Skin of body (tissue), 2 donors: ENCODE measurements around the gene ANKAR. TPM values are rescaled to one million over a fixed set of nuclear protein-coding genes. Genes with fewer than 3 reads are reported as not detected.
"Not testable (repeated sequence)": the region's sequence is repeated elsewhere in the genome, so short reads cannot be mapped to it uniquely, and the experiment has no call there.

Experiments
- DNase-seq: peaks from one replicate; lab custom pipeline; 2025; lab: John Stamatoyannopoulos, UW
- total RNA-seq: library from RNA; depleted of rRNA; stranded (reverse); fragments of >200 nt; gene quantifications from one replicate; pipeline ENCODE4 v1.2.3, GENCODE V29; 2014

ANKAR gene
- total RNA-seq, 1 donor from 2014 or later, result 15.9 TPM

DNA sequence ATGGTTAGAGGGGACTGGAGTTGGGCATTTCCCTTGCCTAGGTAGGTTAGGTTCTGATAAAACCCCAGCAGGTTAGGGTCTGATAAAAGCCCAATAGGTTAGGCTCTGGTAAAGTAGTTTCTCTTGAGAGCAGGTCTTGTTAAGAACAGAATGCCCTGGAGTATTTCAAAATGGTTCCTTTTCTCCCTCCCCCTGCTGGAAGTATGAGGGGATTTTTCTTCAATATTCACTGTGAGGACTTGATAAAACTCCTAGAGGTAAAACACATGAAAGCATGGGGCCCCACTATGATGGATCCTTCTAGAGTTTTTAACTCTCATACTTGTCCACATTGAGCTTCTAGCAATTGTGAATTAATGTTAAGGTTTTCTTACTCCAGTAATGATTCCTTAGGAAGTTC, 27.6 kb downstream of the ANKAR start:
- DNase-seq, result no peak

DNA sequence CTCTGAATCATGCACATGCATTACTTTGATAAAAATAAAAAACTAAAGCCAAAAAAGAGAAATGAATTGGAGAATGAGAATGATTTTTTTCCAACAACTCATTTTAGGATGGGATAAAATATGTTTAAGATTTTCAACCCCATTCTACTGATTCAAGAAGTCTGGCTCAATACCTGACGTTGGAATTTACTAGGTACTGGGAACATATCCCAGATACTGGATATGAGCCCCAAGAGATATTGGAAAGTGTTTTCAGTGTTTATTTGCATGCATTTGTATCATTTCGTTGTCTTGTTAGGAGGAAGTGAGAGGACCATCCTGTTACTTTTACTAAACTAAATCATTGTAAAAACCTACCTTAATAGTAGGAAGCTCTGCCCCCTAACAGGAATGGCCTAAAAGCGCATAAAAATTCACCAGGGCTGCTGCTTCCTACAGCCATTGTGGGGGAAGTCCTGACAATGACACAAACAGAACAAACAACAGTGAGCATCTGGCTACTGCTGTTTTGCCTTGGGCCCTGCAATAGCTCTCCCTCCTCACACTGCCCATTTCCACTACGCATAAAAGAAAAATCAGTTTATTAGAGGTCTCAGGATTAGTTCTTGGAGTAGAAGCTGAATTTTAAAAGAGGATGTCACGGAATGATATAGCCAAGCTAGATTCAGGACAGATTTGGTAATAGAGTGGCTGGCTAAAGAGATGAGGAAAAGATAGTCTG, 35.2 kb downstream of the ANKAR start:
- no peak for DNase-seq

DNA sequence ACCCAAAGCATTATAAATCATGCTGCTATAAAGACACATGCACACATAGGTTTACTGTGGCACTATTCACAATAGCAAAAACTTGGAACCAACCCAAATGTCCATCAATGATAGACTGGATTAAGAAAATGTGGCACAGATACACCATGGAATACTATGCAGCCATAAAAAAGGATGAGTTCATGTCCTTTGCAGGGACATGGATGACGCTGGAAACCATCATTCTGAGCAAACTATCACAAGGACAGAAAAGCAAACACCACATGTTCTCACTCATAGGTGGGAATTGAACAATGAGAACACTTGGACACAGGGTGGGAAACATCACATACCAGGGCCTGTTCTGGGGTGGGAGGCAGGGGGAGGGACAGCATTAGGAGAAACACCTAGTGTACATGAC, 43.1 kb downstream of the ANKAR start:
- not testable (repeated sequence) for DNase-seq

DNA sequence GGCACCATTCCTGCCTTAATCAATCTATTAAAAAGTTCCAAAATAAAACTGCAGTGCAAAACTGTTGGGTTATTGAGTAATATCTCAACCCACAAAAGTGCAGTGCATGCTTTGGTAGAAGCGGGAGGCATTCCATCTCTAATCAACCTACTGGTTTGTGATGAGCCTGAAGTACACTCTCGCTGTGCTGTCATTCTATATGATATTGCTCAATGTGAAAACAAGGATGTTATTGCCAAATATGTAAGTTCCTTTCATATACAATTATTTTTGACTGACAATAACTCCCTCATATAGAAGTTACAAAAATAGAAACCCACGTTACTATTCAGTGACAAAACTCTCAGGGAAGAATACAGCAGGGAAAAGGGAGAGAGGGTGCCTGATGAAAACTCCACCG, 45.1 kb downstream of the ANKAR start:
- DNase-seq, result no peak

DNA sequence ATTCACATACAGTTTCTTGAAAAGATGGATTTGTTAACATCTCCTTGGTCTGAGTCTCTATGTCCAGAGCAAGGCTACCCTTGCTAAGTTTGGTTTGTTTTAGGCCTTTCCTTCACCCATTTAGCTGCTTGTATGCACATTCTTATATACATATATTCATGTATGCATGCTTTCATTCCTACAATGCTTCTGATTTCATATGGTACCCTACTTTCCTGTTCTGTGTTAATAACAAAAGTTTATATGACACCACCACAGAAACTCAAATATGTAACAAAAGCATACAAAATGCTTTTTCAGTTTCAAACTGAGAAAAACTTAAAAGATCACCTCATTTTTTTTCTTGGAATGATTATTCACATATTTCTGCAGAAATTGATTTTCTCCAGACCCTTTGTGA, 48.7 kb downstream of the ANKAR start:
- DNase-seq, result no peak

Other genes starting within 250 kb of the ANKAR start
- gene WDR75, start 233.2 kb upstream of the ANKAR start, total RNA-seq, result 67.0 TPM
- gene SLC40A1, start 93.9 kb upstream of the ANKAR start, total RNA-seq, result 265 TPM
- gene ASNSD1, start 13.2 kb upstream of the ANKAR start, total RNA-seq, result 41.9 TPM
- 10.8 TPM for gene OSGEPL1, start 88.1 kb downstream of the ANKAR start, total RNA-seq
- 45.8 TPM for gene ORMDL1, start 109.7 kb downstream of the ANKAR start, total RNA-seq
- gene PMS1, start 109.8 kb downstream of the ANKAR start, total RNA-seq, result 27.5 TPM